Ectodermal cell (in vitro differentiated cells): ENCODE measurements around the gene TCEAL1.
"Not testable (repeated sequence)": the region's sequence is repeated elsewhere in the genome, so short reads cannot be mapped to it uniquely, and the experiment has no call there.

Source experiments
- H3K27ac ChIP-seq: 2 replicates; pipeline ENCODE4 v1.7.0; 2013; ENCODE audit warnings: mild to moderate bottlenecking, low read depth, low read length; ENCODE audit not compliant: insufficient read depth, poor library complexity, severe bottlenecking
- H3K27me3 ChIP-seq: 2 replicates; pipeline ENCODE4 v1.7.0; 2013; ENCODE audit warnings: mild to moderate bottlenecking, low read length; ENCODE audit not compliant: insufficient read depth, control insufficient read depth, poor library complexity, severe bottlenecking
- H3K36me3 ChIP-seq: one replicate; pipeline ENCODE4 v1.7.0; 2013; ENCODE audit warnings: low read length; ENCODE audit not compliant: control insufficient read depth, insufficient read depth
- H3K4me1 ChIP-seq: one replicate; pipeline ENCODE4 v1.7.0; 2013; ENCODE audit warnings: low read length; ENCODE audit not compliant: control insufficient read depth, insufficient read depth
- H3K4me3 ChIP-seq: 2 replicates; pipeline ENCODE4 v1.7.0; 2013; ENCODE audit warnings: low read depth, low read length, control low read depth; ENCODE audit not compliant: insufficient read depth
- H3K9me3 ChIP-seq: 2 replicates; pipeline ENCODE4 v1.7.0; 2013; ENCODE audit warnings: mild to moderate bottlenecking, low read length, moderate library complexity; ENCODE audit not compliant: control insufficient read depth
- WGBS, 2 experiments: methylation state at CpG; one replicate each; pipeline ENCODE4 v1.1.7; 2013; ENCODE audit warnings: missing lambda C conversion rate in 2 of 2; 5-methylcytosine and 5-hydroxymethylcytosine counted together

The TCEAL1 gene

DNA sequence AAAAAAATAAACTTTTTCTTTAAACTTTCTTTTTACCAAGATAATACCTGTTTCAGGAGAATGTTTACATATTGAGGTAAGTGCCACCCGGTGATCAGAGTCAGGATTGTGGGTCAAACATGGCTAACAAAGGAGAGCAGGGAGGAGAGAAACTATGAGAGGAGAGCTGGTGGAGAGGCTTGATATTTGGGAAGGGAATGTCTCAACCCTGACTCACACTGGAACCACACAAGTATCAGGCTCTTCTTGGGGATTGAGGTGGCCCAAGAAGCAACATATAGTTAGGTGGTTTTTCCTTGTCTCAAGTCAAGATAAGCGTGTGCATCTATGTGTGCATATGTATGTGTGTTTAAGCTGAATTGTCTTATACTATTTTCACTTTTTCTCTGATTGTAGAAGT is 6.7 kb downstream of the TCEAL1 start:
- Histone ChIP-seq H3K36me3 (no peaks in the 10 kb centered on the region), H3K27ac (no peak overlapping the region), H3K27me3 (no peaks in the 10 kb centered on the region), H3K4me1 (peaks cover 9% of the 10 kb centered on the region), H3K4me3 (no peak overlapping the region), H3K9me3 (no peaks in the 10 kb centered on the region)
- 63% methylated on average over 1 of the region's 2 CpGs; no CpG with 5 or more reads in 1 of the 2 experiments for WGBS, 2 experiments

DNA sequence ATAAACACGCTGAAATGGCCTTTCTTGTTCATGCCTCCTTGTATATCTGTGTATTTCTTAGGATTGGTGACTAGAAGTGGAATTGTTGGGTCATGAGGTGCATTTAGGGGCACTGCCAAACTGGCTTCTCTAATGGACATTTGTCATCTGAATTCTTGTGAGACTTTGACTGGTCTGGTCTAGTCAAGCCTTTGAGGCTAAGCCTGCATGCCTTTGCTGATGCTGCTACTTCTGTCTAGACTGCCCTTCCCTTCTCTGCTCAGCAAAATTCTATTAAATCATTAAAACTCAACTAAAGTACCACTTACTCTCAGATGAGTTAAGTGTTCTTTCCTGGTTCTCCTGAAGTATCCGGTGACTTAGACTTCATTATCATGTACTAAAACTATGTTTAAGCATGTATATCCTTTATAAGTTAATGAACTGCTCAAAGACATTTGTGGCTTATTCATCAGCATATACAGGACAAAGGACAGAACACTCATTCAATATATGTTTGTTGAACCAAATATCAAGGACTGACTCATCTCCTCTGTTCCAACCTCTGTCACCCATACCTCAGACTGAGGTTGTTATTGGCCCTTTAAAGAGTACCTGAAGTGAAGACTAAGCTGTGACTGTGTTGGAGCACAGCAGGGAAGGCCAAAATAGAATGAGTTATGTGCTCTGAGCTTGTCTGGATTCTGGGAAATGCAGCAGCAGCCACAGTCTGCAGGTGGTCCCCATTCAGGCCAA is 9.0 kb downstream of the TCEAL1 start:
- H3K36me3 ChIP-seq: no peaks in the 10 kb centered on the region
- H3K4me1 ChIP-seq: peaks cover 9% of the 10 kb centered on the region
- no peak overlapping the region for H3K27ac ChIP-seq
- H3K27me3 ChIP-seq: no peaks in the 10 kb centered on the region
- 92 to 94% methylated on average over 1 of the region's 2 CpGs for WGBS, 2 experiments
- H3K9me3 ChIP-seq: no peaks in the 10 kb centered on the region
- no peak overlapping the region for H3K4me3 ChIP-seq

DNA sequence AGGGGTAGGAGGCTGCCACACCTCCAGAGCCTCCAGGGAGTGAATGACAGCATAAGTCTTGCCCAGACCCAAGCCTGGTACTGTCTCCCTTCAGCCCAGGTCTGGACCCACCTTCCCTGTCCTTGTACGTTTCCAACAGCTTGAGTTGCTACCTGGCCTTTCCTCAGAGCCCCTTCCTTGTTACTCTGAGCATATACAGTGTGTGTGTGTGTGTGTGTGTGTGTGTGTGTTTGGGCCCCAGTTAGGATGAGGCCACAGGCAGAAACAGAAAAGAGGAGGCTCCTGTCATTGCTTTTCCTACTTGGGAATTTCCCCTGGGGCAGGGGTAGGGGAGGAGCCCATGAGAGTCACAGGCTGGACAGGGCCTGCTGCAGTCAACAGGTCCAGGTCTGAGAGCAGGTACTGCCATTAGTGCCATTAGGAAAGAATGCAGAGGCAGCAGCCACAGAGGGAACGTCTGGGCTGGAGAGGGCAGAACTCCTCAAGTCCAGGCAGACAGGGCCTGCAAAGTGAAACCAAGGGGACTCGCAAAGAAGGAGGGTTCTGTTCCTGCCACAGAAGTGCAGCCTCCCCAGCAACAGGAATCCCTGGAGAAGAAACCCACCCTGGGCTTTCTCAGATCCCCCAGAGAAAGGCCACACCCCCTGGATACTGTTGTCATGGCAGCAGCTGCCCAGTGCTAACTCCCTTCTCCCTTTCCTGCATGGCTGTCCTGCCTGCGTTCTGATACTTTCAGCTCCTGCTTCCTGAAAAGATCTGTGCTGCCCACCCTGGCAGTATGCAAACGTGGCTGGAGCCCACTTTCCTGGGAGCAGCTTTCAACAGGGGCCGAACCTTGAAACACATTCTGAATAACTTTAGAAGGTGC is 9.9 kb downstream of the TCEAL1 start:
- not testable (repeated sequence) for H3K27ac ChIP-seq, H3K9me3 ChIP-seq, H3K27me3 ChIP-seq, H3K36me3 ChIP-seq, H3K4me1 ChIP-seq, H3K4me3 ChIP-seq
- WGBS, 2 experiments: 21 to 32% methylated on average over 3 to 6 of the region's 6 CpGs

DNA sequence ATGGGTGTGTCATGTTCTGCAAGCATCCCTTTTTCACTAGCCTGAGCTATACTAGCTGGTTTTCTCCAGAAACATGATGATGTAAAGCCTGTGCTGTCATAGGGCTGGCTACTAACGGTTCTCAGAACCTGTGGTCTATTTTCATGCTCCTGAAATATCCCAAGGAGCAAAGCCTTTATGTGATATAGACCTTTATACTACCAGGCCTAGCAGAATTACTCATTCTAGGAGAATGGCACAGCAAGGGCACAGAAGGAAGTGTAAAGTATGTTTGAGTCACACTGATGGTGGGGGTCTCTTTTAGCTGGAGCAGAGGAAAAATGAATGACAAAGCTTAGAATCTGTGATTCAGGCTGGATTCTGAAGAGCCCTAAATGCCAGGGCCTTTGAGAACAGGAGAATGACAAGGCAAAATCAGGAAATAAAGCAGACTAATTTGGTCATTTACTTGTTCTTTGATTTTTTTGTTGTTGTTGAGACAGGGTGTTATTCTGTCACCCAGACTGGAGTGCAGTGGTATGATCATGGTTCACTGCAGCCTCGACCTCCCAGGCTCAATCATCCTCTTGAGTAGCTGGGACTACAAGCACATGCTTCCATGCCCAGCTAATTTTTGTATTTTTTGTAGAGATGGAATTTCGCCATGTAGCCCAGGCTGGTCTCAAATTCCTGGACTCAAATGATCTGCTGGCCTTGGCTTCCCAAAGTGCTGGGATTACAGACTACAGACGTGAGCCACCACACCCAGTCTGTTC is 11.8 kb downstream of the TCEAL1 start:
- Histone ChIP-seq H3K27me3 (no peaks in the 10 kb centered on the region), H3K4me1 (peaks cover 9% of the 10 kb centered on the region), H3K27ac (no peak overlapping the region), H3K9me3 (no peaks in the 10 kb centered on the region), H3K4me3 (no peak overlapping the region), H3K36me3 (no peaks in the 10 kb centered on the region)
- 76 to 84% methylated on average over 4 of the region's 4 CpGs for WGBS, 2 experiments

DNA sequence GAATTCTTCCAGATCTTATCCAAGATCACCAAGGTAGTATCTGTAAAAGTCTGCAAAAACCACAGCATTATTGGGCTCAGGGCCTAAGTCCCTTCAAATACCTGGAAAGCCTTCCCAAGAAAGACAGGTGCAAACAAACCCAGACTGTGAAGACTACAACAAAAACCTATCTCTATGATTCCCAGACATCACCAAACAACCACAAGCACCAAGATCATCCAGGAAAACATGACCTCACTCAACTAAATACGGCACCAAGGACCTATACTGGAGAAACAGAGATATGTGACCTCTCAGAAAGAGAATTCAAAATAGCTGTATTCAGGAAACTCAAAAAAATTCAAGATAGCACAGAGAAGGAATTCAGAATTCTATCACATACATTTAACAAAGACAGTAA is 15.3 kb downstream of the TCEAL1 start:
- H3K9me3 ChIP-seq: no peaks in the 10 kb centered on the region
- no peaks in the 10 kb centered on the region for H3K36me3 ChIP-seq
- H3K27me3 ChIP-seq: no peaks in the 10 kb centered on the region
- H3K4me1 ChIP-seq: no peaks in the 10 kb centered on the region
- WGBS, 2 experiments: 91% methylated on average over 1 of the region's 1 CpG; no CpG with 5 or more reads in 1 of the 2 experiments
- no peak overlapping the region for H3K4me3 ChIP-seq
- H3K27ac ChIP-seq: no peak overlapping the region

DNA sequence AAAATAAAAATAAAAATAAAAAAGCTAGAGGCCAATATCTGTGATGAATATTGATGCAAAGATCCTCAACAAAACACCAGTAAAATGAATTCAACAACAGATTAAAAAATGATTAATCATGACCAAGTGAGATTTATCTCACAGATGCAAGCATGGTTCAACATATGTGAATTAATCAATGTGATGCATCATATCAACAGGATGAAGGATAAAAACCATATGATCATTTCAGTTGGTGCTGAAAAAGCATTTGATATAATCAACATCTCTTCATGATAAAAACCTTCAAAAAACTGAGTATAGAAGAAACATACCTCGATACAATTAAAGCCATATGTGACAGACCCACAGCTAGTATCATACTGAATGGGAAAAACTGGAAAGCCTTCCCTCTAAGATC is 18.9 kb downstream of the TCEAL1 start:
- 83 to 100% methylated on average over 1 of the region's 1 CpG for WGBS, 2 experiments
- no peaks in the 10 kb centered on the region for H3K36me3 ChIP-seq
- no peaks in the 10 kb centered on the region for H3K27me3 ChIP-seq
- H3K4me1 ChIP-seq: no peaks in the 10 kb centered on the region
- no peaks in the 10 kb centered on the region for H3K9me3 ChIP-seq
- H3K4me3 ChIP-seq: no peak overlapping the region
- no peak overlapping the region for H3K27ac ChIP-seq

DNA sequence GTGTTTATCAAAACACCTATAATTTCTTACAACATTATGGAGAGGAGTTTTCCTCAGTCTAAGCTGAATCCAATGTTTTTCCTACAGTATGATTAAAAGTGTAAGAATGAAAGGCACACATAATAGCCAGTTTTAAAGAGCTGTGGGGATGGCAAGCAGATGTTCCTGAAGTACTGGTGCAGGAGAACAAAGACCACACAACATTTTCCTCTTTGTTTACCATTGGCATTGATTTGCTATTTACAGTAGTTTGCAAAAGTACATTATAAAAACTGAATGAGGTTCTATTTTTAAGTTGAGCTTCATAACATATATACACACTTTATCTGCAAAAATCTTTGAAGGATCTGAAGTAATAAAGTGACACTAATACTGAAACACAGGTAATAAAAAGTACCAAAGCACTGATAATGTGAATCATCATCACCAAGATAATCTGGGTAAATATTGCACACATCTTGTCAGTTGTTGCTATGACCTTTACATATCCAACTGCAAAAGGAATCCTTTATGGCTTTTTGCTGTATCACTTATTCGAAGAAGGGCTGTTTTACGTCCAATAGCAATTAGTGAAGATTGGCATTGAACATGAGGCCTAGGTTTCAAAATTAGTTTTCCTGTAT is 22.5 kb downstream of the TCEAL1 start:
- H3K27me3 ChIP-seq: no peaks in the 10 kb centered on the region
- H3K4me3 ChIP-seq: no peak overlapping the region
- H3K4me1 ChIP-seq: no peaks in the 10 kb centered on the region
- H3K27ac ChIP-seq: no peak overlapping the region
- whole genome bisulfite sequencing, 2 experiments: 100% methylated on average over 1 of the region's 2 CpGs; no CpG with 5 or more reads in 1 of the 2 experiments
- H3K36me3 ChIP-seq: no peaks in the 10 kb centered on the region
- H3K9me3 ChIP-seq: no peaks in the 10 kb centered on the region

DNA sequence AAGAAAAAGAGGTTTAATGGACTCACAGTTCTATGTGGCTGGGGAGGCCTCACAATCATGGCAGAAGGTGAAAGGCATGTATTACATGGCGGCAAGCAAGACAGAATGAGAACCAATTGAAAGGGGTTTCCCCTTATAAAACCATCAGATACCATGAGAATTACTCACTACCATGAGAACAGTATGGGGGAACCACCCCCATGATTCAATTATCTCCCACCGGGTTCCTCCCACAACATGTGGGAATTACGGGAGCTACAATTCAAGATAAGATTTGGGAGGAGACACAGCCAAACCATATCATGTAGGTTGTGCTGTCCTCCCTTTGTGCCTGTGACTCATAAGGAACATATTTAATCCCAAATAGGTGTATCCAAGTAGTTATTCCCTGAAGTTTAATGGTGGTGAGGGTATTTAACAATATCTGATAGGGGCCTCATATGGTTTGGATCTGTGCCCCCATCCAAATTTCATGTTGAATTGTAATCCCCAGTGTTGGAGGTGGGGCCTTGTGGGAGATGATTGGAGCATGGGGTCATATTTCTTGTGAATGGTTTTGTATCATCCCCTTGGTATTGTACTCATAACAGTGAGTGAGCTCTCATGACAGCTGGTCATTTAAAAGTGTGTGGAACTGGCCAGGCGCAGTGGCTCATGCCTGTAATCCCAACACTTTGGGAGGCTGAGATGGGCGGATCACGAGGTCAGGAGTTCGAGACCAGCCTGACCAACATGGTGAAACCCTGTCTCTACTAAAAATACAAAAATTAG is 26.6 kb downstream of the TCEAL1 start:
- H3K27ac ChIP-seq, H3K4me1 ChIP-seq, H3K27me3 ChIP-seq, H3K36me3 ChIP-seq, H3K9me3 ChIP-seq, H3K4me3 ChIP-seq: not testable (repeated sequence)
- WGBS, 2 experiments: 86 to 96% methylated on average over 7 of the region's 7 CpGs

DNA sequence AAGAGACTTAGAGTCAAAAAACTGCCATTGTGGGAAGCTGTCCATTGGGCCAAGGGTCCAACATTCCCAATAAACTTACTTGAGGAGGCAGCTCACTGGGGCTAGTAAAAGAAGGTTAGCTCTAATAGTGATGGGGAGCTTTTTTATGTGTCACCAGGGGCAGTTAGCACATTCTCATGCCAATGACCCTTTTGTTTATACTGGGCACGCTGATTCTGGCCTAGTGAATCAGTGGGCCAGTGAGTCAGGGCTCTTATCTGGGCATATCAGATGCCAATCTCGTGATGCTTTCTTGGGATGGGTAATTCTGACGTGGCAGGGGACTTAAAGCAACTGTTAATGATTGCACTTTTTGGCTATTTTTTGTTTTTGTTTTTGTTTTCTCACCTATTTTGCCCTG is 27.8 kb downstream of the TCEAL1 start:
- H3K9me3 ChIP-seq: no peaks in the 10 kb centered on the region
- no peaks in the 10 kb centered on the region for H3K36me3 ChIP-seq
- WGBS, 2 experiments: 66 to 76% methylated on average over 3 of the region's 3 CpGs
- no peaks in the 10 kb centered on the region for H3K4me1 ChIP-seq
- H3K27me3 ChIP-seq: no peaks in the 10 kb centered on the region
- no peak overlapping the region for H3K27ac ChIP-seq
- no peak overlapping the region for H3K4me3 ChIP-seq
